GM23338 (cell line): ENCODE measurements around the gene MPRIP. TPM values are rescaled to one million over a fixed set of nuclear protein-coding genes. Genes with fewer than 3 reads are reported as not detected.

Source experiments
- ATAC-seq: fragments of 200-7000 bp; cut with Tn5 transposase; 3 replicates; pipeline ENCODE4 v1.9.1; 2020
- DNase-seq: peaks from one replicate; pipeline ENCODE4 v3.0.0-alpha.2; 2015; ENCODE audit warnings: low spot score
- H2AFZ ChIP-seq: fragments of 200-600 bp; sonication (generic); 2 replicates; pipeline ENCODE4 v1.8.0; 2016; ENCODE audit warnings: antibody characterized with exemption, mild to moderate bottlenecking, moderate library complexity
- H3F3A ChIP-seq: fragments of 200-600 bp; sonication (generic); replicated peaks from 2 replicates; pipeline ENCODE4 v1.8.0; 2017; ENCODE audit warnings: antibody characterized with exemption, mixed run types, low read depth
- H3K27ac ChIP-seq: fragments of 200-600 bp; sonication (generic); 2 replicates; pipeline ENCODE4 v1.6.1; 2016; ENCODE audit warnings: low read depth
- H3K27me3 ChIP-seq: fragments of 200-600 bp; sonication (generic); 2 replicates; pipeline ENCODE4 v1.8.0; 2016; ENCODE audit warnings: mild to moderate bottlenecking, mixed run types, moderate library complexity; ENCODE audit not compliant: insufficient read depth
- H3K36me3 ChIP-seq: fragments of 200-600 bp; sonication (generic); 2 replicates; pipeline ENCODE4 v1.8.0; 2016; ENCODE audit warnings: mild to moderate bottlenecking; ENCODE audit not compliant: insufficient read depth
- H3K4me1 ChIP-seq: fragments of 200-600 bp; sonication (generic); 2 replicates; pipeline ENCODE4 v1.8.0; 2016; ENCODE audit warnings: mild to moderate bottlenecking, moderate library complexity; ENCODE audit not compliant: insufficient read depth
- H3K4me2 ChIP-seq: fragments of 200-600 bp; sonication (generic); 2 replicates; pipeline ENCODE4 v1.7.1; 2017; ENCODE audit warnings: mixed run types
- H3K4me3 ChIP-seq: fragments of 200-600 bp; sonication (generic); 2 replicates; pipeline ENCODE4 v1.6.1; 2016; ENCODE audit warnings: mixed run types
- H3K79me2 ChIP-seq: fragments of 200-600 bp; sonication (generic); replicated peaks from 2 replicates; pipeline ENCODE4 v1.8.0; 2017; ENCODE audit warnings: mild to moderate bottlenecking; ENCODE audit not compliant: insufficient read depth
- H3K9me2 ChIP-seq: fragments of 200-600 bp; sonication (generic); 2 replicates; pipeline ENCODE4 v1.8.0; 2017; ENCODE audit not compliant: insufficient read depth
- H4K20me1 ChIP-seq: fragments of 200-600 bp; sonication (generic); replicated peaks from 2 replicates; pipeline ENCODE4 v1.8.0; 2017; ENCODE audit warnings: mild to moderate bottlenecking; ENCODE audit not compliant: insufficient read depth
- H3K27ac Mint-ChIP-seq: 2 replicates; pipeline ENCODE4 v1.8.0; 2020; ENCODE audit warnings: inconsistent platforms, mild to moderate bottlenecking, moderate library complexity, mixed read lengths
- H3K27me3 Mint-ChIP-seq: 3 replicates; pipeline ENCODE4 v1.8.0; 2022; ENCODE audit warnings: low read depth, mild to moderate bottlenecking, moderate library complexity, mixed read lengths, inconsistent platforms; ENCODE audit not compliant: insufficient read depth, poor library complexity
- H3K36me3 Mint-ChIP-seq: 3 replicates; pipeline ENCODE4 v1.8.0; 2021; ENCODE audit warnings: low read depth, mild to moderate bottlenecking, inconsistent platforms, moderate library complexity, mixed read lengths
- H3K4me1 Mint-ChIP-seq: 3 replicates; pipeline ENCODE4 v1.8.0; 2020; ENCODE audit warnings: mild to moderate bottlenecking, inconsistent platforms, mixed read lengths
- H3K4me3 Mint-ChIP-seq: 3 replicates; pipeline ENCODE4 v1.8.0; 2021; ENCODE audit warnings: moderate library complexity, mild to moderate bottlenecking, inconsistent platforms, mixed read lengths
- H3K9me3 Mint-ChIP-seq: 3 replicates; pipeline ENCODE4 v1.8.0; 2020; ENCODE audit warnings: moderate library complexity, mild to moderate bottlenecking, inconsistent platforms, mixed read lengths
- ETS1 ChIP-seq: IDR thresholded peaks from 2 replicates; pipeline ENCODE4 v1.6.1; 2016; ENCODE audit warnings: antibody characterized with exemption
- EZH2 ChIP-seq: fragments of 200-600 bp; sonication (generic); IDR thresholded peaks from one replicate; pipeline ENCODE4 v1.8.0; 2017; ENCODE audit warnings: antibody characterized with exemption, mild to moderate bottlenecking, low read depth; ENCODE audit not compliant: unreplicated experiment
- JUNB ChIP-seq: IDR thresholded peaks from one replicate; pipeline ENCODE4 v1.6.1; 2016; ENCODE audit warnings: antibody characterized with exemption; ENCODE audit not compliant: unreplicated experiment
- NANOG ChIP-seq: IDR thresholded peaks from 2 replicates; pipeline ENCODE4 v1.6.1; 2016; ENCODE audit warnings: antibody characterized with exemption, borderline replicate concordance
- POLR2AphosphoS5 ChIP-seq: IDR thresholded peaks from 2 replicates; pipeline ENCODE4 v1.6.1; 2016; ENCODE audit warnings: antibody characterized with exemption, low read depth
- REST ChIP-seq: IDR thresholded peaks from one replicate; pipeline ENCODE4 v1.6.1; 2018; ENCODE audit warnings: antibody characterized with exemption; ENCODE audit not compliant: unreplicated experiment
- STAT1 ChIP-seq: IDR thresholded peaks from one replicate; pipeline ENCODE4 v1.6.1; 2016; ENCODE audit warnings: antibody characterized with exemption; ENCODE audit not compliant: unreplicated experiment
- ZNF331 ChIP-seq: fragments of 250-450 bp; sonication (Bioruptor Pico); IDR thresholded peaks from 2 replicates; pipeline ENCODE4 v1.5.0; 2020; ENCODE audit warnings: low read depth, mild to moderate bottlenecking, moderate library complexity
- polyA plus RNA-seq: library from polyadenylated mRNA; unstranded; fragments of >200 nt; fragmentation: Nextera tagmentation; extraction: Ambion mirVana; gene quantifications from 2 replicates; pipeline ENCODE4 v1.2.1, GENCODE V29; 2016
- total RNA-seq: library from RNA; depleted of rRNA; stranded (reverse); fragments of >200 nt; shearing (Covaris generic); gene quantifications from 2 replicates; pipeline ENCODE4 v1.2.3, GENCODE V29; 2014

MPRIP gene
- total and polyA plus RNA-seq, 2 experiments from 2014 or later, result 39.3 to 113 TPM

GRCh38 chr17:17149520-17150447 lies 107.5 kb downstream of the MPRIP start:
- peaks cover 33% of the 10 kb centered on the region for H3K36me3 Mint-ChIP-seq
- no peaks in the 10 kb centered on the region for H3K9me2 ChIP-seq
- TF ChIP-seq POLR2AphosphoS5, result no peak
- H3F3A ChIP-seq, result no peaks in the 10 kb centered on the region
- no peak overlapping the region for H3K27ac Mint-ChIP-seq
- no peaks in the 10 kb centered on the region for H3K9me3 Mint-ChIP-seq
- H3K4me3 Mint-ChIP-seq, result no peak overlapping the region
- ATAC-seq, result no peak
- H3K27ac ChIP-seq, result no peak overlapping the region
- no peak overlapping the region for H3K4me2 ChIP-seq
- H3K4me1 Mint-ChIP-seq, result no peaks in the 10 kb centered on the region
- H3K27me3 ChIP-seq, result no peaks in the 10 kb centered on the region
- peaks cover 4% of the 10 kb centered on the region for H3K27me3 Mint-ChIP-seq
- no peaks in the 10 kb centered on the region for H3K4me1 ChIP-seq
- no peak overlapping the region for H2AFZ ChIP-seq
- no peak overlapping the region for H3K4me3 ChIP-seq
- DNase-seq, result no peak
- H3K79me2 ChIP-seq, result no peaks in the 10 kb centered on the region
- H4K20me1 ChIP-seq, result no peaks in the 10 kb centered on the region; the same call in 1 of the 2 replicates
- no peaks in the 10 kb centered on the region; the same call in 1 of the 2 replicates for H3K36me3 ChIP-seq

GRCh38 chr17:17150448-17150800 lies 108.2 kb downstream of the MPRIP start:
- H3K4me3 ChIP-seq, result no peak overlapping the region
- ATAC-seq, result no peak
- no peak for DNase-seq
- H3F3A ChIP-seq, result no peaks in the 10 kb centered on the region
- Mint-ChIP-seq H3K9me3 (no peaks in the 10 kb centered on the region), H3K4me1 (no peaks in the 10 kb centered on the region), H3K27me3 (peaks cover 4% of the 10 kb centered on the region), H3K4me3 (no peak overlapping the region), H3K27ac (no peak overlapping the region), H3K36me3 (peaks cover 33% of the 10 kb centered on the region)
- no peak overlapping the region for H3K27ac ChIP-seq
- H3K79me2 ChIP-seq, result no peaks in the 10 kb centered on the region
- no peaks in the 10 kb centered on the region for H3K4me1 ChIP-seq
- no peaks in the 10 kb centered on the region for H3K36me3 ChIP-seq
- H3K4me2 ChIP-seq, result no peak overlapping the region
- H3K9me2 ChIP-seq, result no peaks in the 10 kb centered on the region
- no peak for TF ChIP-seq POLR2AphosphoS5
- TF ChIP-seq JUNB, result no peak
- TF ChIP-seq ETS1, result no peak
- TF ChIP-seq STAT1, result no peak
- TF ChIP-seq REST, result no peak
- no peak for TF ChIP-seq NANOG
- TF ChIP-seq EZH2, result no peak
- TF ChIP-seq ZNF331 (CRISPR knock-in tag), result no peak
- H2AFZ ChIP-seq, result no peak overlapping the region
- H4K20me1 ChIP-seq, result no peaks in the 10 kb centered on the region; the same call in 1 of the 2 replicates
- H3K27me3 ChIP-seq, result no peaks in the 10 kb centered on the region
